Hepatocyte (in vitro differentiated cells): Measurements from ENCODE around the gene ENTR1.

Experiments used
- EZH2 ChIP-seq: fragments of 200-600 bp; sonication (generic); IDR thresholded peaks from 2 replicates; pipeline ENCODE4 v1.6.1; 2016; ENCODE audit warnings: antibody characterized with exemption, mild to moderate bottlenecking, borderline replicate concordance
- TF ChIP-seq, protein P1 (sequence below): fragments of 200-600 bp; sonication (generic); IDR thresholded peaks from 2 replicates; pipeline ENCODE4 v1.5.1; 2016; ENCODE audit warnings: antibody characterized with exemption, mild to moderate bottlenecking; ENCODE audit not compliant: poor library complexity

DNA sequence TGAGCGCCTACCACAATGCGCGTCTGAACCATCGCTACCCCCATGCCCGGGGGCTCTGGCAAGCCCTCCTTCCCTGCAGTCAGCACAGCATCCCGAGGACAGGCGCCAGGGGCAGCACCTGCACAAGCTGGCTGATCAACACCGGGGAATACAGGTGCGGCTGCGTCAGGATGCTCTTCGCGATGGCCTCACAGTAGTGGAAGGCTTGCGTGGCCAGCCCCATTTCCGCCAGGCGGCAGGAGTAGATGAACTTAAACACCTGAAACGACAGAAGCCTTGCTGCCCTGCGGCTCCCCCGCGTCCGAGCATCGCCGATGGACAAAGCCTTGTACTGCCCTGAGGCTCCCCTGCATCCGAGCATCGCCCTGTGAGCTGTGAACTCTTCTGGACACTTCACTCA, 46.9 kb upstream of the ENTR1 start:
- no peak for TF ChIP-seq EZH2
- TF ChIP-seq, protein P1, sequence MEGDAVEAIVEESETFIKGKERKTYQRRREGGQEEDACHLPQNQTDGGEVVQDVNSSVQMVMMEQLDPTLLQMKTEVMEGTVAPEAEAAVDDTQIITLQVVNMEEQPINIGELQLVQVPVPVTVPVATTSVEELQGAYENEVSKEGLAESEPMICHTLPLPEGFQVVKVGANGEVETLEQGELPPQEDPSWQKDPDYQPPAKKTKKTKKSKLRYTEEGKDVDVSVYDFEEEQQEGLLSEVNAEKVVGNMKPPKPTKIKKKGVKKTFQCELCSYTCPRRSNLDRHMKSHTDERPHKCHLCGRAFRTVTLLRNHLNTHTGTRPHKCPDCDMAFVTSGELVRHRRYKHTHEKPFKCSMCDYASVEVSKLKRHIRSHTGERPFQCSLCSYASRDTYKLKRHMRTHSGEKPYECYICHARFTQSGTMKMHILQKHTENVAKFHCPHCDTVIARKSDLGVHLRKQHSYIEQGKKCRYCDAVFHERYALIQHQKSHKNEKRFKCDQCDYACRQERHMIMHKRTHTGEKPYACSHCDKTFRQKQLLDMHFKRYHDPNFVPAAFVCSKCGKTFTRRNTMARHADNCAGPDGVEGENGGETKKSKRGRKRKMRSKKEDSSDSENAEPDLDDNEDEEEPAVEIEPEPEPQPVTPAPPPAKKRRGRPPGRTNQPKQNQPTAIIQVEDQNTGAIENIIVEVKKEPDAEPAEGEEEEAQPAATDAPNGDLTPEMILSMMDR, result no peak
